C4-2B (cell line): ENCODE data around the gene NDEL1.

Experiments used
- H3K27ac ChIP-seq: fragments of 450-650 bp; 2 replicates; pipeline ENCODE4 v1.5.1; 2017
- CTCF ChIP-seq: fragments of 450-650 bp; conservative IDR thresholded peaks from 2 replicates; pipeline ENCODE4 v1.5.1; 2017; ENCODE audit warnings: mild to moderate bottlenecking
- ZFX ChIP-seq: fragments of 450-650 bp; IDR thresholded peaks from 2 replicates; pipeline ENCODE4 v1.6.1; 2017

NDEL1 gene

GRCh38 chr17:8490256-8491023, 54.8 kb downstream of the NDEL1 start:
- TF ChIP-seq CTCF (no peak), ZFX (no peak)
- H3K27ac ChIP-seq, result no peak overlapping the region

GRCh38 chr17:8492121-8492520, 56.4 kb downstream of the NDEL1 start:
- no peak overlapping the region for H3K27ac ChIP-seq
- TF ChIP-seq CTCF (no peak), ZFX (no peak)

GRCh38 chr17:8494021-8494420, 58.3 kb downstream of the NDEL1 start:
- no peak overlapping the region for H3K27ac ChIP-seq
- TF ChIP-seq CTCF (no peak), ZFX (no peak)

- TF ChIP-seq ZFX, result no peak
- H3K27ac ChIP-seq, result no peak overlapping the region
These were observed 58.9 kb downstream of the NDEL1 start for GRCh38 chr17:8494506-8495111.

GRCh38 chr17:8496081-8496480, 60.4 kb downstream of the NDEL1 start:
- TF ChIP-seq ZFX (no peak), CTCF (no peak)
- no peak overlapping the region for H3K27ac ChIP-seq

GRCh38 chr17:8499171-8499570, 63.5 kb downstream of the NDEL1 start:
- no peak overlapping the region for H3K27ac ChIP-seq
- no peak for TF ChIP-seq CTCF

- TF ChIP-seq CTCF, result no peak
- H3K27ac ChIP-seq, result no peak overlapping the region
These were observed 63.9 kb downstream of the NDEL1 start for GRCh38 chr17:8499614-8500013.

GRCh38 chr17:8500609-8501008, 64.9 kb downstream of the NDEL1 start:
- TF ChIP-seq ZFX, result no peak
- TF ChIP-seq CTCF, result no peak
- H3K27ac ChIP-seq, result no peak overlapping the region
